GM21447 (cell line): ENCODE results near the gene FLT4.

Experiments
- ATAC-seq: cut with Tn5 transposase; IDR thresholded peaks from one replicate; pipeline ENCODE4 v1.9.1; 2021; ENCODE audit not compliant: unreplicated experiment

Gene FLT4

DNA sequence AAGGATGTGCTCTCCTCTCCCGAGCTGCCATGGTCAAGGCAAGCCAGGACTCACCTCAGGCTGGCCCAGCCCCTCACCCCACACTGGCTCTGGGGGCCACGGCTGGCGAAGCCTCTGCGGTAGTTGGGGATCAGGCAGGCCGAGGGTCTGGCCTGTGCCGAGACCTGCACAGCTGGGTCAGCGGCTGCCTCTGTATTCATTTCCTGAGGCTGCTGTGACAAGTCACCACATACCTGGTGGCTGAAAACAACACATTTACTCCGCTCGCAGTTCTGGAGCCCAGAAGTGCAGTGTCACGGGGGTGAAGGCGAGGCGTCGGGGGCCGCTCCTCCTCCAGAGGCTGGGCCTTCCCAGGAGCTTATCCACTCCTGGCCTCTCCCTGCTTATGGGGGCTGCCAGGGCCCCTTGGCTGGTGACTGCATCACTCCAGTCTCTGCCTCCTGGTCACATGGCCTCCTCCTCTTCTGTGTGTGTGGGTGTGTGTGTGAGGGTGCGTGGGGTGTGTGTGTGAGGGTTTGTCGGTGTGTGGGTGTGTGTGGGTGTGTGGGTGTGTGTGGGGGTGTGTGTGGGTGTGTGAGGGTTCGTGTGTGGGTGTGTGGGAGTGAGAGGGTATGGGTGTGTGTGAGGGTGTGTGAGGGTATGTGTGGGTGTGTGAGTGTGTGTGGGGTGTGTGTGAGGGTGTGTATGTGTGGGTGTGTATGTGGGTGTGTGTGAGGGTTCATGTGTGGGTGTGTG is 54.9 kb downstream of the FLT4 start:
- no peak for ATAC-seq

DNA sequence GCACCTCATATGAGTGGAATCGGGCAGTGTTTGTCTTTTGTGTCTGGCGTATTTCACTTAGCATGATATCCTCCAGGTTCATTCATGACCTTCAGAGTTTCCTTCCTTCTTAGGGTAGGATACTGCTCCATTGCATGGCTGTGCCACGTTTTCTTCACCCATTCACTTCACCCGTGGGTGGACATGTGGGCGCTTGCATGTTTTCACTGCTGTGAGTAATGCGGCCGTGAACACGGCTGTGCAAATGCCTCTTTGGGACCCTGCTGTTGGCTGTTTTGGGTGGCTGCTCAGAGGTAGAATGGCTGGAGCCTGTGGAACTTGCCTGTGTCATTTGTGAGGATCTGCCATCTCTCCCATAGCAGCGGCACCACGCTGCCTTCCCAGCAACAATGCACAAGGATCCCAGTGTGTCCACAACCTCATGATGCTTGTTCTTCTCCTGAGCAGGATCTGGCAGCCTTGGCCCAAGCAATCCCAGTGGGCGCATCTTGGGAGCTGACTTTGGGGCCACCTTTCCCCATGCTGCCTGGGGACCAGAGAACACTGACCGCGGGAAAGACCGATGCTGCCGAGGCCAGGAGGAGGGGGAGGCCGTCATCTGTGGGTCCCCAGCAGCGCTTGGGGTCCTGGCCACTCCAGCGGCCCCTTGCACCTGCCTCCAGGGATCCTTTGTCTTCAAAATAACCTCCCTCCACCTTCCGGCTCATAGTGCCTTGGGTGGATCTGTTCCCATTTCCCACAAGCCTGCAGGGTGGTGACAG is 55.8 kb downstream of the FLT4 start:
- no peak for ATAC-seq

DNA sequence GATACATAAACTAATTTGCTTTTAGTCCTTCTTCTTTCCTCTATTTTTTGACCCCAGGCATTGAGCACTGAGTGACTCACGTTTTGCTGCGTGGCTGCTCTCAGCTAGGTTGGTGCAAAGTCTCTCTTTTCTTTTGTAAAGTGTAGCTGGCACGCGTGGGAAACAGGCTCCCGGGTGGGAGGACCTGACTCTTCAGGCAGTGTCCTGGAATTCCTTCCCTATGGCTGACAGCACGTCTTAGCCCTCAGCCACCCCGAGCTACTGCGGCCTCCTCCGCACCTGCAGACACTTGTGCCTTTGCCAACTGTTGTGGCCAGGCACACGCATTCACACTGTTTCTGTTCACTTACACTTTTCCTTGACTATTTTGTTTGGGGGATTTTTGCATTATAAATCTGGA is 57.2 kb downstream of the FLT4 start:
- ATAC-seq = no peak

DNA sequence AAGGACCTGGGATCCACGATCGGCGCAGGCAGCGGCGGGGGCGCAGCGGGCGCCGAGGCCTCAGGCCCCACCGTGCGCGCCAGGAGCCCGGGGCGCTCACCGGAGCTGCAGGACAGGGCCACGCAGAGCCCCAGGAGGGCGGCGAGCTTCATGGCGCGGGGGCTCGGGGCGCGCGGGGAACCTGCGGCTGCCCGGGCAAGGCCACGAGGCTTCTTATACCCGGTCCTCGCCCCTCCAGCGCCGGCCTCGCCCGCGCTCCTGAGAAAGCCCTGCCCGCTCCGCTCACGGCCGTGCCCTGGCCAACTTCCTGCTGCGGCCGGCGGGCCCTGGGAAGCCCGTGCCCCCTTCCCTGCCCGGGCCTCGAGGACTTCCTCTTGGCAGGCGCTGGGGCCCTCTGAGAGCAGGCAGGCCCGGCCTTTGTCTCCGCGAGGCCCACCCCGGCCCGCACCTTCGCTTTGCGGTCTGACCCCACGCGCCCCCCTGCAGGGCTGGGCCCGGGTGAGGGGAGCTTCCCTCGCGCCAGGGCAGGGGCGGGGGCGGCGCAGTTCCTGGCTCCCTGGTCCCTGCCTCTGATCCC is 58.0 kb downstream of the FLT4 start, which contains the start of gene SCGB3A1:
Gene SCGB3A1, minus strand, starts transcription at position 189 of the 577 bp plus-strand sequence. Its CDS starts 37 bp downstream, at position 152.
- ATAC-seq = no peak

DNA sequence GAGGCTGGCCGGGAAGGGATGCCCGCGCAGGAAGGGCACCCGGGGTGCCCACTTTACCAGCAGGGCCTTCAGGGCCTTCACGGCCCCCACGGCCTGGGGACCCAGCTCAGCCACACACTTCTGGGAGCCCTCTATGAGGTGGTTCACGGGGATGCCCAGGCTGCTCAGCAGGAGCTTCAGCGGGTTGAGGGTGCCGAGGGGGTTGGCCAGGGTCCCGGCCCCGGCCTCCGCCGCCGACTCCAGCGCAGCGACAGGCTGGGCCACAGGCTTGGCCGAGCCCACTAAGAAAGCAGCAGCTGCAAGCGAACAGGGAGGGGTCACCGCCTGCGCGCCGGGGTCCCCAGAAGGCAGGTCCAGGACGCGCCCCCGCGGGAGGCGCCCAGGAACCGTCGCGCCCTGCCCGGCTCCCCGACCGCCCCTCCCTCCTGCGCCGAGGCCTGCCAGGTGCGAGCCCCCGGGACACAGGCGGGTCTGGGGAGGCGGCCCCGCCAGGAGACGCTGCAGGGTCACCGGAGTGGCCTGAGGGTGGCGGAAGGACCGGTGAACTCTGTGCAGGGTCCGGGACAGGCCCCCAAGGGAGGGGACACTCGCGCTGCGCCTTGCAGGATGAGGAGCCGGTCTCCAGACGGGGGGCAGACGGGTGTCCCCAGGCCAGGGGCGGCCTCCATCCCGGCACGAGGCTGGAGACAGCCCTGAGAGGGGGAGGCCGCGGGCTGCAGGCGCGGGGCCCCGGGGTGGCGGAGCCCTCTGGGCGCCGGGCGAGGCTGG is 58.7 kb downstream of the FLT4 start:
- ATAC-seq = no peak

DNA sequence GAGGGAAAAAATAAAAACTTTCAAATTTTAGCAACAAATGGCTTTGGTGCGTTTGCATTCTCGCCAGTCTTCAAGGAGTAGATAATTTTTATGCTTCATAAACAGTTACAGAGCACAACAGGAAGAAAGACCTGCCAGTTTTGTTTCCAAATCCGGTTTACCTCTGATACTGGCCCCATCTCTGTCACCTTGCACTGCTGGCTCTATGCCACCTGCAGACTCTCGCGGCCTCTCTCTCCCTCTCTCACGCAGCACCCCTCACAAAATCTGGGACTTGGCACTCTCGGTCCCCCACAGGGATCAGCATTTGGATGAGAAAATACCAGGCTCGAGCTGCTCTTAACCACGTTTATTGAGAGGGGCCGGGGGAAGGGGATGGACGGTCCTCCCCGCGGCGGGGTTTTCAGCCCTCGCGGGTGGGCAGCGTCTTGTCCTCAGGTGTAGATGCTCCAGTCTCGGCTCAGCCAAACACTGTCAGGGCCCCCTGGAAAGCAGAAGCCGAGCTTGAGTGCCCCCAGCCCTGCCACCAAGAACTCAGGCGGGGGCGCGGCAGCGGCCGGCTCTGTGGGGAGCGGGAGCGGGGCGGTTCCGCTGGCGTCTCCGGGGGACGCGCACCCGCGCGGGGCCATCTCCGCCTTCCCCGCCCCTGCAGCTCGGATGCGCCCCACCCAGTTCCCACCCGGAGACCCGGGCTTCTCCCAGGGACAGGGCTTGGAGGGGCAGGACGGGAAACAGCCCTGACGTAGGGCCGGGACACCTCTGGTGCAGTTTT is 59.4 kb downstream of the FLT4 start:
- ATAC-seq = no peak

DNA sequence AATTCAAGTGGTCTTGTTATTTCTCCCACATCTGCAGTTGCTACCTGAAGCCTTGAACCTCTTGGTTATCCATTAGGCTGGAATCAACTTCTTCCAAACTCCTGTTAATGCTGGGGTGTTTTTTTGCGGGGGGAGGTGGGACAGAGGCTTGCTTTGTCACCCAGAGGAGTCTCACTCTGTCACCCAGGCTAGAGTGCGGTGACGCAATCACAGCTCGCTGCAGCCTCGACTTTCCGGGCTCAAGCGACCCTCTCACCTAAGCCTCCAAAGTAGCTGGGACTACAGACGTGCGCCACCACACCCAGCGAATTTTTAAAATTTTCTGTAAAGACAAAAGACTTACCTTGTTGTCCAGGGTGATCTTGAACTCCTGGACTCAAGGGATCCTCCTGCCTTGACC is 62.5 kb downstream of the FLT4 start:
- ATAC-seq = no peak

DNA sequence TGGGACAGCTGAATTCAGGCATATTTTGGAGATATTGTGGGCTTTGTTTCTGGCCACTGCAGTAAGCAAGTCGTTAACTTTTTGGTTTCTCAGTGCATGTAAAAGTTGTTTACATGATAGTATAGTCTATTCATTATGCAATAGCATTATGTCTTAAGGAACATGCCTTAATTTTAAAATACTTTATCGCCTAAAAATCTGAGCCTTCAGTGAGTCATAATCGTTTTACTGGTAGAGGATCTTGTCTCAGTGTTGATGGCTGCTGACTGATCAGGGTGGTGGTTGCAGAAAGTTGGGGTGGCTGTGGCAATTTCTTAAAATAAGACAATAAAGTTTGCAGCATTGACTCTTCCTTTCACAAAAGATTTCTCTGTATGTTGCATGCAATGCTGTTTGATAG is 63.2 kb downstream of the FLT4 start:
- no peak for ATAC-seq

DNA sequence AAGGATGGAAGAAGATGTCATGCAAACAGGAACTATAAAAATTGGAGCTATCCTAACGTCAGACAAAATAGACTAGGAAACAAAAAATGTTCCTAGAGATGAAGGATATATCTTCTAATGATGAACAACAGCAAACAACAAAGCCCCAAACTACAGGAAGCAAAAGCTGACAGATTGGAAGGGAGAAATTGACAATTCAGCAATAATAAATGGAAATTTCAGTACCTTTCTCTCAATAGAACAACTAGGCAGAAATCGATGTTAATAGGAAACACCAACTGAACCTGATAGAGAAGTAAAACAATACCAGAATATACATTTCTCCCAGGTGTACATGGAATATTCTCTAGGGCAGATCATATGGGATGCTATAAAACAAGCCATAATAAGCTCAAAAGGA is 65.7 kb downstream of the FLT4 start:
- ATAC-seq = no peak

DNA sequence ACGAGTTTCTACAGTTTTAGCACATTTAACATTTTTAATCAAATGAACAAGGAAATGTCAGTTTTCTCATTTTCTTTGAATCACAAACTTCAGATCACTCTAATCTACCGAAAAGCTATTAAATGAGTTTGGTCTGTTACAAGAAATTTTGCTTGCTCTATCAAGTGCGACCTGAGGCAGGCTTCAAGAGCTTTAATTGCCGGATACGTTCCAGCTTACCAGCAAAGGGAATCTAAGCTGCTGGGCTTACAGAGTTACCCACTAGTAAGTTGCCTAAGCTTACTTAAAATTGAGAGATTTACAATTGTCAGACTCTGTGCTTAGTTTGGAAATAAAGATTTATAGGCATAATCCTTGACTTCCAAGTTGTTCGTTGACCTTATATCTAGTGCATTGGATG is 68.7 kb downstream of the FLT4 start:
- ATAC-seq = no peak

DNA sequence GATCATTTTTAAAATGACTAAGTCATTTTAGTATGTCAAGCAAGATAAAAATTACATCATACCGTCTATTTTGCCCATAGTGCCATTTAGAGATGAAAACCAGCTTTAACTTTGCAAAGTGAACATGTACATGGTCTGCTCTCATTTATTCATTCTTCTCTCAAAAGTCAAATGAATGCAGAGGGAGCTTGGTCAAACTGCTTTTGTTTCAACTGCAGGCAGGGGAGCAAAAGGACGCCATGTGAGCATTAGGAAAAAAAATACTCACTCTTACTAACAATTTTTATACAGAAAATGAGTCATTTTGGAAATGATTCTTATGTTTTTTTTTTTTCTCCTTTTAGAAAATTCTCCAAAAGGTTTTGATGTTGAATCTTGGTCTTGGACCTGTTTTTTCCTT is 73.8 kb downstream of the FLT4 start:
- no peak for ATAC-seq

DNA sequence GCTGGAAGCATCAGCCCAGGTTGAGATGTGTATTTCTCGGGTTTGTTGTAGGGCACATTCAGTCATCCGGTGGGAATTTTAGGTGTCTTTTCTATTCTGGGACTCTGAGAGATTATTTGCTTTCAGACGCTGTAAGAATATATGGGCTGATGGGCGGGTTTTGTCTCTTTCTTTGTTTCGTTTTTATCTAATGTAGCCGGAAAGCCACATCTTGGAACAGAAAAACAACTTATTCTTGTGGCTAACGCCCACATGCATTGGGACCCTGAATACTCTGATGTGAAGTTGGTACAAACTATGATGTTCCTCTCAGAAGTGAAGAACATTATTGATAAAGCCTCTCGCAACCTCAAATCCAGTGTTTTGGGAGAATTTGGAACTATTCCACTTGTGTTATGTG is 80.5 kb downstream of the FLT4 start:
- ATAC-seq = no peak

DNA sequence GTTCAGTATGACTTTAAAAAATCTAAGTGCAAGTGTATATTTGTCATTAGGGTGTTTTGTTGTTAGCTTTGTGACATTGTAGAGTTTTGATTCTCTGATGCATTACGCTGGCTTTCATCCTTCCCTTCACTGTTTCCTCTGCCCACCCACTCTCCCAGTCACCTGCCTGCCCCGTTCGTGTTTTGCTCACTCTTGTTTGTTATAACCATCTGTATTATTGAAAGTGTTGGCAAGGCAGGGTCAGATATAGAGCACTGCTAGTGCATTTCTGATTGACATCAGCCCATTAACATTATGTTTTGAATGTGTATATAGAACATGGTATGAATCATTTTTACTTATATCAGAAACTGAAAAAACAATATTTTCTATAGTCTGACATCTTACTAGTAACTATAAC is 85.4 kb downstream of the FLT4 start:
- no peak for ATAC-seq

DNA sequence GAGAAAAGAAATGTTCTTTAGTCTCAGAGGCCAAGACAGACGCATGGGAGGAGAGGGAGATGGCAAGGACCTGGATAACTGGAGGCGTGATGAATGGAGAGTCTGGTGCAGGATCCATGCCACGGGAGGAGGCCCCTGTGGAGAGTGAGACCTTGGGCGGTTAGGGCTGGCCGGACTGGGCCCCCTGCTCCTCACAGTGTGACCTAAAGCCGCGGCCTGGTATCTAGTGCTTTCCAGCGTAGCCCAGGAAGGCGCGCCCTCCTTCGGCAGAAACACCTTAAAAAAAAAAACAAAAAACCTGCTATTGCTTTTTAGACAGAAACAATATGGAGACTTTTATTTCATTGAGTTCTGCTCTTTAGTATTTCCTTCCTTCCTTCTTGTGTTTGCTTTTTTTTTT is 91.2 kb downstream of the FLT4 start:
- ATAC-seq = no peak

DNA sequence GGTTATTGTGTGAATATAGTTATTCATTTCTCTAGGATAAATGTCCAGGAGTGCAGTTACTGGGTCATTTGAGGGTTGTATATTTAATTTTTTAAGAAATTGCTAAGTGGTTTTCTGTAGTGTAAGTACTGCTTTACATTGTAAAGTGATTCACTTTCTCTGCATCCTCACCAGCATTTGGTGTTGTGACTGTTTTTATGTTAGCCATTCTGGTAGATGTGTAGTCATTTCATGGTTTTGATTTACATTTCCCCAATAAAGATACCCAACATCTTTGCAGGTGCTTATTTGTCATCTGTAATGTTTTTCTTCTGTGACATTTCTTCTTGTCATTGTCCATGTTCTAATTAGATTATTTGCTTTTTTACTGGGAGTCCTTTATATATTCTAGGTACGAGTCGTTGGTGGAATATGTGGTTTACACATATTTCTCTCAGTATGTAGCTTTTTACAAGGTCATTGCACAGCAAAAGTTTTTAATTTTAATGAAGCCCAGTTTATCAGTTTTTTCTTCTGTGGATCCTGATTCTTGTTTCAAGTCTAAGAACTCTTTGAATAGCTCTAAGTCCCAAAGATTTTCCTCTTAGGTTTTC is 92.1 kb downstream of the FLT4 start:
- no peak for ATAC-seq

DNA sequence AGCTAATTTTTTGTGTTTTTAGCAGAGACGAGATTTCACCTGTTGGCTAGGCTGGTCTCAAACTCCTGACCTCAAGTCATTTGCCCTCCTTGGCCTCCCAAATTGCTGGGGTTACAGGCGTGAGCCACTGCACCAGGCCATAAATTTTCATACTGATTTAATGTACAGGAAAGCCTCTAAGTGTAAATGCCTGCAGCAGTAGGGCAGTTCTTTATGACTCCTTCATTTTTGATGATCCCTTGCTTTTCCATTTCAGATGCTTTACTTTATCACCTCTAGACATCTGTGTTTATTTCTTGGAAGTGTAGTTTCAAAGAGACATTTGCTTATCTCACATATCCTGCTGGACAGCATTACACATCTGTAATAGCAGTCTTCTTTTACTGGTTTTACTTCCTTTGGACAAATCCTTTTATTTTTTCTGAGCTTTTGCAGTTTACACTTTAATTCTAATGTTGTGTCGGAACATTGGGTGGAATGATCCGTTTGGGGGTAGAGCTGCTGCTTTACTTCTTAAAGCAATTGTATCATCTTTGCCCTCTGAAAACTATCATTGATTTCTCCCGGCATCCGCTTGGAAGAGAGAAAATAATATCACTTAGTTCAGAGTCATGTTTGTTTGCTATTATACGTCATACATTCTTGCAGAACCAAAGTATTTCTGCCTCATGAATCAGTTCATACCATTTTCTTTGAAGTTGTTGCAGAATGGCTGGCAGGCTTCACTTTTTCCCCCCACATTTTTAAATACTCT is 94.1 kb downstream of the FLT4 start:
- no peak for ATAC-seq

DNA sequence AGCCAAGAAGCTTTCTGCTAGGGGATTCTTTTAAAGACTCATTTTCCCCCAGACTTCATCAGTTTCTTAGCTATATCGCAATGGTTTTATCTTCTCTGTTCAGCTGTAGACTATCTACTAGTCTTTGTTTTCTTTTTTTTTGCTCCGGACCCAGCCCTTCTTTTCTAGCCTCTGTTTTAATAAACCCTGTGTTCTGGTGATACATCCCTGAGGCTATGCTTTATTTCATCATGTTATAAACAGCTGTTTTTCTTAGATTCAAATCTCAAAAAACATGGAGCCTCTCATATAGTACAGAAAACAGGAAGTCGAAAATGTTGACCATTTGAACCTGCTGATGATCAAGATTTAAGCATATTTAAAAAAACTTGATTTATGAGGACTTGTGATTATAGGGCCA is 95.9 kb downstream of the FLT4 start:
- no peak for ATAC-seq
